SKM-1 treated with dmso at 0.1 percent for 144 hours (cell line): ENCODE measurements around the gene ERAP2.
"Not testable (repeated sequence)": the region's sequence is repeated elsewhere in the genome, so short reads cannot be mapped to it uniquely, and the experiment has no call there.

ENCODE experiments used
- DNase-seq: peaks from one replicate; lab custom pipeline; 2025; ENCODE audit not compliant: unreplicated experiment; lab: John Stamatoyannopoulos, UW

The ERAP2 gene

GRCh38 chr5:96876292-96876850, at the start of gene ERAP2:
ERAP2 (plus strand) TSS chr5:96876500; CDS start chr5:96879686, 3,186 bp downstream.
- DNase-seq: peak; percentile 57

GRCh38 chr5:96829297-96829696, 47.0 kb upstream of the ERAP2 start:
- no peak for DNase-seq

DNA sequence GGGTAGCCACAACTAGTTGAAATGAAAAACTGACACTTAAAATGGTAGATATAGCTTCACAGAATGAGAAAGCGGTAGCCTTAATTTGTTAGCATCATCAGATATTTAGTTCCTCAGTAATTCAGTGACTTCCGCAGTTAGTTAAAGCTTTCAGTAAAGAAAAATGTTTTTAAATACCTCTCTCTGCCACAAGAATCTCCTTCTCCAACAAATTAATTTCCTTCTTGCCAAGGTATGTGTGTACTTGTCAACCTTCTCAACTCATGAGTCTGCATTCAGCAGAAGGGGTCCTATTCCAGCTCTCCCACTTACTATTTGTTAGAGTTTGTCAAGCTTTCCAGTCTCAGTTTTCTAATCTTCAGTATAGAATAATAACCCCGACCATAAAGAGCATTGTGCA, 42.3 kb upstream of the ERAP2 start:
- no peak for DNase-seq

DNA sequence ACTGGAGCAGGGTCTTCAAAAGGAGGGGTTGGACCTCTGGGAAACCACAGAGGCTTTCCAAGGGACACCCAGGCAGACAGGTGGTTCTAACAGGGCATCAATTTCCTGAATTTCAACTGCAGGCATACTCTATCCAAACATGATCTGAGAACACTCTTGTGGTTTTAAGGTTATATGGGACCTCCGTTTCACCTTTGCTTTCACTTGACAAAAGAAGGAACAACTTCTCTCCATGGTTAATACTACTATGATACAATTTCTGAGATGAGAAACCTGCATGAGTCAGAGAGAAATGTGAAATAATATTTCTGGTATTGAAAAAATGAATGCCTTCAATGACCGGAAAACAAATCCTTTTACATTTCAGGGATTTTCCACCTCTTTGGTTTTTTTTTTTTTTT, 40.5 kb upstream of the ERAP2 start:
- DNase-seq: no peak

- DNase-seq: no peak
Observed at GRCh38 chr5:96836817-96837216, 39.5 kb upstream of the ERAP2 start.

- no peak for DNase-seq
Observed at GRCh38 chr5:96837303-96837702, 39.0 kb upstream of the ERAP2 start.

DNA sequence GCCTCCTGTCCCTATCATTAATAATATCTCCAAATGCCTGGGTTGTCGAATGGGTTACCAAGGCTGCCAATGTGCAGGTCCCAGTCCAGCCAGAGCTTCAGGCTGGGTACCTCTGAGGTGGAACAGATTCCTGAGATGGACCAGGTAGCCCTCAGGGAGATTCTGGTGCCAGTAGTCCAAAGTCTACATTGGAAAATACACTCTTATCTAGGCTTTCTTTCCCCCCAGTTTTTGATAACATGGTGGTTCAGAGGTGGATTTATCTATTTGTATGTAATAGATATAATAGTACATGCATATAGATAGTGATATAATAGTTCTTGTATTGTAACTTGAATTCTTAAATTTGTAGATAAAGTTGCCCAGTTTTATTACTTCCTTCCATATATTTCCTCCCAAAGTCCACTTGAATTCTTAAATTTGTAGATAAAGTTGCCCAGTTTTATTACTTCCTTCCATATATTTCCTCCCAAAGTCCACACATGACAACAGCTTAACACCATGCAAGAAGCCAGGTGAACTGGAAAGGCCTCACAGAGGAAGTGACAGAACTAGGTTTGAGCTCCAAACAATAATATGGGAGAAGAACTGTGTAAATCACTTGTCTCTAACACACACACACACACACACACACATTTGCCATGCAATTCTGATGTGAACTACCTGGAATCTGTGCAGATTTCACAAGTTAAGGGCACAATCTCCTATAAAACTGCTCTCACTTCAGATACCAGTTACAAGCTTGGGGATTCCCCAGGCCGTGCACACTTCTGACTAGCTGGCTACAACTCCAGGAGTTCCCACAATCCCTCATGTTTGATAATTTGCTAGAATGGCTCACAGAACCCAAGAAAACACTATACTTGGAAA, 37.9 kb upstream of the ERAP2 start:
- no peak for DNase-seq

GRCh38 chr5:96839071-96839592, 37.2 kb upstream of the ERAP2 start:
- no peak for DNase-seq

DNA sequence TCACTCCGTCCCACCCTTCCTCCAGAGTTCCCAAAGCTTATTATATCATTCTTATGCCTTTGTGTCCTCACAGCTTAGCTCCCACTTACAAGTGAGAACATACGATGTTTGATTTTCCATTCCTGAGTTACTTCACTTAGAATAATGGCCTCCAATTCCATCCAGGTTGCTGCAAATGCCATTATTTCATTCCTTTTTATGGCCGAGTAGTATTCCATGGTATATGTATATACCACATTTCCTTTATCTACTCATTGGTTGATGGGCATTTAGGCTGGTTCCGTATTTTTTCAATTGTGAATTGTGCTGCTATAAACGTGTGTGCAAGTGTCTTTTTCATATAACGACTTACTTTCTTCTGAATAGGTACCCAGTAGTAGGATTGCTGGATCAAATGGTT, 34.4 kb upstream of the ERAP2 start:
- not testable (repeated sequence) for DNase-seq

DNA sequence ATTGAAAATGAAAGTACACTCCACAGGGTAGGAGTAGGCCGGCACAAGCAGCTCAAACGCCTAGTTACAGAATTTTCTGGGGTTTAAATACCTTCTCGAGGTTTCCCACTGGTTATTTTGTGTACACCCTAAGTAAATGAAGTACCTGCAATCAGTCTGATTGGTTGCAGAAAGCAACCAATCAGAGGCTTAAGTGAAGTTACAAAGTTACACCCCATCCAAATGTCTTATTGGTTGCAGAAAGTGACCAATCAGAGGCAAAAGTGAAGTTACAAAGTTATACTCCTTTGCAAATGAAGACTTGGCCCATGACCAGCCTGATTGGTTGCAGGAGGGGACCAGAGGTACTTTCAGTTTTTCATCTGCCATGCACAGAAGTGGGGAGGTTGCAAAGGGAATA, 33.2 kb upstream of the ERAP2 start:
- DNase-seq: no peak

DNA sequence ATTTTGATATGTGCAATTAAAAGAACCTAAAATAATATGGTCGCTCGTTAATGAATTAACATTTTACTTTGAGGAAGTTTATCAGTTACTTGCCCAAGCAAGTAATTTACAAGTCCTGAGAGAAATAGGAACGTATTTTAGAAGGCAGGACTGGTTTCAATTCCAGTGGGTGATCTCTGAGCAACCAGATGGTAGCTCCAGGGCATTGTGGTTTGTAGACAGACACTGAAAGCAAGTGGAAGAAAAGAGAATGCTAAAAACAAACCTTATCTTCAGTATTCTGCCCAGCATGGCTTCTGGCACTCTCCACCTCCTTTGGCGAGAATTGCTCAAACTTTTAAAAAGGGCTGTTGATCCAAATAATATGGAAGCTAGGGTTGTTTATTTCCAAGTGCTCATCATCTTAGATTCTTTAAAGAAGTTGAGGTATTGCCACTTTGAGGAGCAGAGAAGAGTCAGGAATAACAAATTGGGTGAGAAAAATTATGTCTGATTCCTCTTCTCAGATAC, 31.8 kb upstream of the ERAP2 start:
- DNase-seq: no peak

GRCh38 chr5:96851312-96852062, 24.8 kb upstream of the ERAP2 start:
- no peak for DNase-seq

- no peak for DNase-seq
Observed at GRCh38 chr5:96852759-96853158, 23.5 kb upstream of the ERAP2 start.

DNA sequence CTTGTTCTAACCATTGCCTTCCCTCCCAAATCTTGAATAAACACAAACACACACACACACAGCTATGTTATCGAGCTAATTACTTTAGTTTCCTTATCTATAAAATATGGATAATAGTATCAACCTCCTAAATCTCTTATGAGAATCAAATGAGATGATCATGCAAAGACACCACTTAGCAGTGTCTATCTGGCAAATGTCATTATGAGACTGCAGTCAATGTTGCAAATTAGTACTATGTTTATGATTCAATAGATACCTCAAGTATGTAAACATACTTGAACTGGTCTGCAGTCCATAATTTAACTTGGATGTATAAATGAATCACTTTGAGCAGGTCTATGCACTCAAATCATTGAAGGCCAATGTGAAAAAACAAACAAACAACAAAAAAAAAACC, 22.2 kb upstream of the ERAP2 start:
- DNase-seq: no peak

GRCh38 chr5:96855031-96855872, 21.0 kb upstream of the ERAP2 start:
- no peak for DNase-seq

DNA sequence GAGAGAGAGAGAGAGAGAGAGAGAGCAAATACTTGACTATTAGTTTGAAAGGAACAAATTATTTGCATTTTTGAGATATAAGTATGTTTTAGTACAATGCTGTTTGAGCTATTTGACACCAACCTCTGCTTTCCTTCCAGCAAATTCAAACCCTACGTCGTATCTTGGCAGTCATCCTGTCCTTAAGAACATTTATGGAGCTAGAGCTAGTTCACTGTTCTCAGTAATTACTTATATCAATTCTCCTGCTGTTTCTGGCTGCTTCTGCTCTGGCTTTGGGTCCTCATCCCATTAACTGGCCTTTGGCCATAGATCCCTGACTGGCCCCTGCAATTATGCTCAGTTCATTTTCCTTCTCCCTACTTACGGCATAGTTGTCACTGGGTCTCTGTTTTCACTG, 19.9 kb upstream of the ERAP2 start:
- DNase-seq: no peak

DNA sequence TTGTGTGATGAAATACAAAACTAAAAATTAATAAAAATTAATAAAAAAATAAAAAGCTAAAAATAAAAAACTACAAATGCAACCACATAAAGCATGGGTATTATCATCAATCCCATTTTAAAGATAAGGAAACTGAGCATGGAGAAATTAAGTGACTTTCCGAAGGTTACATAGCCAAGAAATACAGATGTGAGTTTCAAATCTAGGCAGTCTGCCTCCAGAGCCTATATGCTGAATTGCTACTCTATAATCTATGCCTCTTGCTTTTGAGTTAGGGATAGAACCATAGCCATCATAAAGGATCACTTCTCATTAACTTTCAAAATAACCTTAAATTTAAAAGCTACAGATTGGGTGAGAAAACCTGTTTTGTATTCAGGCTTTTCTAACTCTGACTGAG, 18.8 kb upstream of the ERAP2 start:
- no peak for DNase-seq

DNA sequence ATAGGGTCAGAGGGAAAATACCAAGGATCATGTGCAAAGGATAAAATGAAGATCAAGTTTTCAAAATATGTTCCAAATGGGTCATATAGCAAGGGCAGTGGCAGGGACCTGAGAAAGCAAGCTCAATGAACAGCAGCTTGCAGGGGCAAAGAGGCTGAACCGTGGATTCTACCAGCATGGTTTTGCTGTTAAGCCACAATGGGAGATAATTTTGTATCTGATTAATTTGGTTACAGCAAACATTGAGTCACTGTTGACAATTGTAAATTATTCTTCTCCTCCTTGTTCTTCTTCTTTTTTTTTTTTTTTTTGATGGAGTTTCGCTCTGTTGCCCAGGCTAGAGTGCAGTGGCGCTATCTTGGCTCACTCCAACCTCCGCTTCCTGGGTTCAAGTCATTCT, 18.4 kb upstream of the ERAP2 start:
- no peak for DNase-seq

GRCh38 chr5:96859375-96859774, 16.9 kb upstream of the ERAP2 start:
- DNase-seq: no peak

- no peak for DNase-seq
Observed at GRCh38 chr5:96861076-96861475, 15.2 kb upstream of the ERAP2 start.

DNA sequence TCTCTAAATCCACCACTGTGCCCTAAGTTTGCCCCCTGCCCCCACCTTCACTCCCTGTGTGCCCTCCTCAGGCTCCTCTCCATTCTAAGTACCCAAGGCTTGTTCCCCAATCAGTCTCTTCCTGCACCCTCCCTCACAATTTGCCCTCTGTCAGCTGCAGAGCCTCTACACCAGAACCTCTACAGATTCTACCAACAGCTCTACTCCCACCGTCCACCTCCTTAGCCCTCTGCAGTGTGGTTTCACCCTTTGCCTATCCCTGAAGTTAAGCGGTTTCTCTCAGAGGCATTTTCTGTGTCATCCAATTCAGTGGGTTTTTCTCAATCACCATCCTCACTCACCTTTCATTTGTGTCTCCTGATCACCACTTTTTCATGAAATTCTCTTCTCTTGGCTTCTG, 13.2 kb upstream of the ERAP2 start:
- DNase-seq: no peak
